Esophagus muscularis mucosa (tissue), 4 donors: ENCODE results near the gene CPEB2.

Source experiments
- CTCF ChIP-seq, 3 experiments: fragments of 200-600 bp in 2 of 3; fragments of 450-650 bp in 1 of 3; sonication (generic) in 2 of 3; IDR thresholded peaks; one replicate each; pipeline ENCODE4 v1.5.1; 2017 to 2019; ENCODE audit warnings: antibody characterized with exemption in 3 of 3, mild to moderate bottlenecking in 2 of 3, moderate library complexity in 1 of 3
- EP300 ChIP-seq: sonication (generic); formaldehyde crosslinking; IDR thresholded peaks from one replicate; pipeline ENCODE4 v1.6.1; 2017; ENCODE audit warnings: antibody characterized with exemption
- POLR2A ChIP-seq: fragments of 450-650 bp; IDR thresholded peaks from one replicate; pipeline ENCODE4 v1.6.1; 2017; ENCODE audit warnings: antibody characterized with exemption, moderate library complexity, mild to moderate bottlenecking, low read depth
- POLR2AphosphoS5 ChIP-seq, 2 donors: sonication (generic); formaldehyde crosslinking; IDR thresholded peaks; one replicate each; pipeline ENCODE4 v1.6.1; 2017; ENCODE audit warnings: antibody characterized with exemption in 2 of 2

- TF ChIP-seq CTCF (IDR thresholded peaks at IDR 0.05) = no peak
- no peak for TF ChIP-seq POLR2AphosphoS5 (IDR thresholded peaks at IDR 0.05)
- TF ChIP-seq POLR2A = no peak
- no peak for TF ChIP-seq EP300
These were observed 82.5 kb downstream of the CPEB2 start for GRCh38 chr4:15084780-15085179.
